H1 (cell line): Measurements from ENCODE around the gene LHPP. TPM values are rescaled to one million over a fixed set of nuclear protein-coding genes. Genes with fewer than 3 reads are reported as not detected.

Experiments used
- CTCF ChIA-PET: fragments of 300-600 bp; sonication (Branson Sonifier 250); formaldehyde crosslinking; loops from one replicate; lab custom pipeline; 2021; ENCODE audit not compliant: partially characterized antibody; lab: Charles Lee
- POLR2A ChIA-PET: fragments of 300-600 bp; sonication (Branson Sonifier 250); formaldehyde crosslinking; loops from one replicate; lab custom pipeline; 2021; ENCODE audit warnings: inconsistent platforms; ENCODE audit not compliant: partially characterized antibody; lab: Charles Lee
- DNase-seq, 2 experiments: peaks; one replicate each; pipeline versions ENCODE4 v3.0.0 to v3.0.0-alpha.2; 2010 to 2022; ENCODE audit warnings: low spot score in 2 of 2, low read depth in 1 of 2, mixed read lengths in 1 of 2
- FAIRE-seq: peaks from 2 replicates; lab custom pipeline; 2011; peaks lifted over from hg19 to GRCh38; lab: Jason Lieb, UNC
- H2AFZ ChIP-seq: 2 replicates; pipeline ENCODE4 v1.8.1; 2012; ENCODE audit warnings: low read length, inconsistent platforms
- H2AK5ac ChIP-seq: 2 replicates; pipeline ENCODE4 v1.6.1; 2013; ENCODE audit warnings: low read depth, low read length
- H2BK120ac ChIP-seq: replicated peaks from 2 replicates; pipeline ENCODE3; 2013; ENCODE audit warnings: low read depth, low read length, inconsistent platforms
- H2BK12ac ChIP-seq: 2 replicates; pipeline ENCODE4 v1.6.1; 2013; ENCODE audit warnings: low read depth, low read length
- H2BK15ac ChIP-seq: 2 replicates; pipeline ENCODE4 v1.6.1; 2013; ENCODE audit warnings: low read length
- H2BK20ac ChIP-seq: 2 replicates; pipeline ENCODE4 v1.6.1; 2013; ENCODE audit warnings: low read length
- H2BK5ac ChIP-seq: 2 replicates; pipeline ENCODE4 v1.6.1; 2013; ENCODE audit warnings: low read depth, low read length
- H3K14ac ChIP-seq: 2 replicates; pipeline ENCODE4 v1.6.1; 2013; ENCODE audit warnings: inconsistent platforms; ENCODE audit not compliant: insufficient read length
- H3K18ac ChIP-seq: 2 replicates; pipeline ENCODE4 v1.6.1; 2013; ENCODE audit warnings: low read length; ENCODE audit errors: extremely low read depth
- H3K23ac ChIP-seq: 2 replicates; pipeline ENCODE4 v1.6.1; 2013; ENCODE audit warnings: inconsistent platforms; ENCODE audit not compliant: insufficient read length
- H3K23me2 ChIP-seq: 2 replicates; pipeline ENCODE4 v1.6.1; 2013; ENCODE audit warnings: low read depth, low read length
- H3K27ac ChIP-seq: 2 replicates; pipeline ENCODE4 v1.6.1; 2011; ENCODE audit warnings: low read depth, low read length, inconsistent platforms
- H3K27me3 ChIP-seq, 4 experiments: replicated peaks in 1 of 4; 1 replicate in 1 of 4; 2 replicates in 3 of 4; pipeline versions ENCODE4 v1.6.1 to v1.8.1; 2011 to 2013; ENCODE audit warnings: low read length in 3 of 4, mild to moderate bottlenecking in 3 of 4, inconsistent platforms in 2 of 4, mixed read lengths in 2 of 4, moderate library complexity in 1 of 4; ENCODE audit not compliant: control insufficient read depth in 3 of 4, insufficient read depth in 3 of 4; ENCODE audit errors: extremely low read depth in 1 of 4
- H3K36me3 ChIP-seq, 4 experiments: 2 replicates each; pipeline versions ENCODE4 v1.6.1 to v1.8.1; 2011 to 2013; ENCODE audit warnings: mild to moderate bottlenecking in 4 of 4, low read length in 3 of 4, moderate library complexity in 2 of 4, control low read depth in 1 of 4, inconsistent platforms in 1 of 4; ENCODE audit not compliant: insufficient read depth in 4 of 4, control insufficient read depth in 2 of 4
- H3K4ac ChIP-seq: replicated peaks from 2 replicates; pipeline ENCODE3; 2013; ENCODE audit warnings: low read length, low read depth, mixed read lengths, inconsistent platforms; ENCODE audit not compliant: insufficient read length
- H3K4me1 ChIP-seq, 4 experiments: replicated peaks in 1 of 4; 1 replicate in 1 of 4; 2 replicates in 3 of 4; pipeline versions ENCODE4 v1.6.1 to v1.8.1; 2011 to 2013; ENCODE audit warnings: low read length in 3 of 4, inconsistent platforms in 2 of 4, mixed read lengths in 1 of 4; ENCODE audit not compliant: insufficient read depth in 4 of 4, control insufficient read depth in 3 of 4
- H3K4me2 ChIP-seq, 2 experiments: 2 replicates each; pipeline versions ENCODE4 v1.6.1 to v1.8.1; 2011 to 2013; ENCODE audit warnings: low read depth in 2 of 2, low read length in 2 of 2, control low read depth in 1 of 2, inconsistent platforms in 1 of 2, mild to moderate bottlenecking in 1 of 2; ENCODE audit not compliant: insufficient read depth in 1 of 2
- H3K4me3 ChIP-seq, 4 experiments: fragments of 200-600, 300-600 bp in 1 of 4; sonication (generic), shearing (Covaris generic), sonication (Bioruptor Twin) in 1 of 4; 2 replicates each; pipeline versions ENCODE4 v1.5.1 to v1.8.1; 2011 to 2016; ENCODE audit warnings: low read length in 4 of 4, low read depth in 3 of 4, control low read depth in 2 of 4, inconsistent platforms in 2 of 4, mild to moderate bottlenecking in 2 of 4, mixed read lengths in 1 of 4, moderate library complexity in 1 of 4; ENCODE audit not compliant: insufficient read depth in 2 of 4; ENCODE audit errors: extremely low read depth in 1 of 4
- H3K56ac ChIP-seq: replicated peaks from 2 replicates; pipeline ENCODE3; 2013; ENCODE audit warnings: low read depth, mild to moderate bottlenecking, mixed read lengths, low read length, inconsistent platforms; ENCODE audit not compliant: insufficient read length
- H3K79me1 ChIP-seq: 2 replicates; pipeline ENCODE4 v1.6.1; 2013; ENCODE audit warnings: low read depth, low read length, control low read depth
- H3K79me2 ChIP-seq, 2 experiments: 2 replicates each; pipeline versions ENCODE4 v1.6.1 to v1.8.1; 2012 to 2013; ENCODE audit warnings: low read length in 2 of 2, mild to moderate bottlenecking in 2 of 2, inconsistent platforms in 1 of 2; ENCODE audit not compliant: insufficient read depth in 2 of 2, control insufficient read depth in 1 of 2
- H3K9ac ChIP-seq, 4 experiments: replicated peaks in 1 of 4; 1 replicate in 1 of 4; 2 replicates in 3 of 4; pipeline versions ENCODE4 v1.6.1 to v1.8.1; 2011 to 2013; ENCODE audit warnings: low read depth in 3 of 4, low read length in 3 of 4, control low read depth in 2 of 4, mild to moderate bottlenecking in 2 of 4, moderate library complexity in 2 of 4, inconsistent platforms in 1 of 4; ENCODE audit errors: extremely low read depth in 1 of 4
- H3K9me3 ChIP-seq, 2 experiments: 2 replicates each; pipeline versions ENCODE4 v1.6.1 to v1.8.1; 2012 to 2013; ENCODE audit warnings: mild to moderate bottlenecking in 2 of 2, moderate library complexity in 2 of 2, control low read depth in 1 of 2, inconsistent platforms in 1 of 2, low read depth in 1 of 2, low read length in 1 of 2, mixed read lengths in 1 of 2; ENCODE audit not compliant: insufficient read depth in 2 of 2
- H4K20me1 ChIP-seq, 2 experiments: replicated peaks in 1 of 2; 2 replicates each; pipeline versions ENCODE3 to v1.8.1; 2011 to 2013; ENCODE audit warnings: inconsistent platforms in 2 of 2, low read length in 2 of 2, mild to moderate bottlenecking in 1 of 2; ENCODE audit not compliant: insufficient read depth in 2 of 2, control insufficient read depth in 1 of 2
- H4K5ac ChIP-seq: 2 replicates; pipeline ENCODE4 v1.6.1; 2013; ENCODE audit warnings: low read length, low read depth, mixed read lengths, inconsistent platforms; ENCODE audit not compliant: insufficient read length
- H4K8ac ChIP-seq: 2 replicates; pipeline ENCODE4 v1.8.0; 2013; ENCODE audit warnings: mild to moderate bottlenecking, moderate library complexity, low read length, inconsistent platforms; ENCODE audit not compliant: insufficient read depth; ENCODE audit errors: extremely low read depth
- H4K91ac ChIP-seq: replicated peaks from 2 replicates; pipeline ENCODE3; 2013; ENCODE audit warnings: low read length, mixed read lengths, inconsistent platforms; ENCODE audit not compliant: insufficient read length
- ASH2L ChIP-seq: fragments of 200-600, 300-600 bp; sonication (generic); IDR thresholded peaks from one replicate; pipeline ENCODE4 v1.7.1; 2017; ENCODE audit warnings: low read length
- CBX5 ChIP-seq: fragments of 300-800, 300-1000 bp; sonication (generic); IDR thresholded peaks from 2 replicates; pipeline ENCODE4 v1.7.1; 2016; ENCODE audit warnings: antibody characterized with exemption, low read length, low read depth
- GTF2F1 ChIP-seq: IDR thresholded peaks from 2 replicates; pipeline ENCODE4 v1.6.1; 2012; ENCODE audit warnings: low read depth, low read length, improper control_type of control experiment, borderline replicate concordance
- JUN ChIP-seq: IDR thresholded peaks from 2 replicates; pipeline ENCODE4 v1.6.1; 2011; ENCODE audit warnings: low read depth, mild to moderate bottlenecking, improper control_type of control experiment, low read length
- KDM1A ChIP-seq: fragments of 200-600, 300-600 bp; sonication (generic); IDR thresholded peaks from 2 replicates; pipeline ENCODE4 v1.7.1; 2016; ENCODE audit warnings: mild to moderate bottlenecking, low read length, borderline replicate concordance
- NANOG ChIP-seq: IDR thresholded peaks from 2 replicates; pipeline ENCODE4 v1.6.1; 2011; ENCODE audit warnings: low read length, low read depth, mild to moderate bottlenecking, inconsistent platforms; ENCODE audit not compliant: insufficient read depth, poor library complexity, severe bottlenecking
- POLR2A ChIP-seq, 2 experiments: IDR thresholded peaks; 1 replicate in 1 of 2; 2 replicates in 1 of 2; pipeline ENCODE4 v1.6.1; 2011; ENCODE audit warnings: low read depth in 2 of 2, low read length in 2 of 2, mild to moderate bottlenecking in 2 of 2; ENCODE audit errors: control extremely low read depth in 1 of 2
- SIN3A ChIP-seq, 2 experiments: IDR thresholded peaks in 1 of 2; conservative IDR thresholded peaks in 1 of 2; 2 replicates each; pipeline ENCODE4 v1.6.1; 2011 to 2012; ENCODE audit warnings: low read length in 2 of 2, improper control_type of control experiment in 1 of 2, low read depth in 1 of 2, mild to moderate bottlenecking in 1 of 2
- SIX5 ChIP-seq: IDR thresholded peaks from 2 replicates; pipeline ENCODE4 v1.6.1; 2011; ENCODE audit warnings: mild to moderate bottlenecking, low read depth, low read length
- SP2 ChIP-seq: IDR thresholded peaks from 2 replicates; pipeline ENCODE4 v1.6.1; 2012; ENCODE audit warnings: mild to moderate bottlenecking, low read length, inconsistent platforms
- SRF ChIP-seq: IDR thresholded peaks from 2 replicates; pipeline ENCODE4 v1.6.1; 2011; ENCODE audit warnings: mild to moderate bottlenecking, low read depth, low read length, moderate library complexity
- SUZ12 ChIP-seq: fragments of 200-600 bp; sonication (generic); IDR thresholded peaks from 2 replicates; pipeline ENCODE4 v1.6.1; 2012; ENCODE audit warnings: mild to moderate bottlenecking, inconsistent platforms, low read length, moderate library complexity, mixed read lengths
- WGBS, 2 experiments: shearing (Covaris generic) in 1 of 2; methylation state at CpG; one replicate each; pipeline versions ENCODE4 v1.1.6 to v1.1.7; 2013 to 2015; ENCODE audit warnings: low lambda C conversion rate in 2 of 2, mixed read lengths in 2 of 2, inconsistent platforms in 1 of 2, low coverage in 1 of 2, missing lambda C conversion rate in 1 of 2; ENCODE audit not compliant: insufficient replicate concordance in 2 of 2, insufficient coverage in 1 of 2, insufficient read length in 1 of 2; ENCODE audit errors: extremely low coverage in 1 of 2, missing lambda C conversion rate in 1 of 2; 5-methylcytosine and 5-hydroxymethylcytosine counted together
- polyA plus RNA-seq, 7 experiments: library from polyadenylated mRNA; depleted of rRNA in 3 of 7; stranded (reverse) in 5 of 7; unstranded in 2 of 7; fragments of >200 nt in 5 of 7; fragments of 200-250 nt in 2 of 7; gene quantifications; 1 replicate in 5 of 7; 2 replicates in 1 of 7; 4 replicates in 1 of 7; pipeline versions ENCODE4 v1.2.1 to v1.2.3, GENCODE V29; 2011 to 2013; ENCODE audit warnings: missing spikeins in 2 of 7, mixed read lengths in 2 of 7
- total RNA-seq: library from RNA; stranded (reverse); fragmentation: NEBNext Ultra II Directional; extraction: Animal tissue kit (Norgen Biotek cat#: 25700); gene quantifications from 2 replicates; pipeline ENCODE4 v1.2.1, GENCODE V29; 2021

LHPP gene
- total and polyA plus RNA-seq, 2 of the 8 experiments (the other 6 are each of a cell fraction or from before 2014, with no cell fraction given), result 26.0 to 45.0 TPM

DNA sequence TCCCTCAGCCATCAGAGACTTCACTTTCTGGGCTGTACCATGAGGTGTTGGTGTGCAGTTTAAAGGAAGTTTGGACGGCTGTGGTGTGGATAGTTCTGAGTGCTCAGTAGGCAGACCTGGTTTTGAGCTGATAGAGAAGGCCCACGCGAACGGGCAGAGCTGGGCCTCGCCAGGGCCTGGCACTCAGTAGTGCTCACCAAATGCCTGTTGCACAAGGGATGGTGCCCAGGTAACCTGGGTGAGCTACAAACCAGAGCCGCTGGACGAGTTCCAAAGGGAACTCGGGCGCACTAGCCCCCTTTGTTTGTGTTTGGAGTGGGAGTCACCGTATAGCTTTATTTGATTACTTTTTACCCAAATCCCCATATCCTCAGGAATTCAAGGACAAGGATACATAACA, 95.5 kb downstream of the LHPP start:
- Histone ChIP-seq H3K4me3 (no peak overlapping the region), H3K23me2 (0 out of 2 replicates have a peak, but pooled peaks cover 2% of the 10 kb centered on the region), H3K9ac (no peak overlapping the region), H3K4me1 (no peaks in the 10 kb centered on the region; a peak in 2 of 7 replicates), H2AK5ac (no peak overlapping the region), H2BK120ac (no peak overlapping the region), H2BK12ac (no peak overlapping the region), H2AFZ (no peak overlapping the region), H4K91ac (no peak overlapping the region), H3K27ac (no peak overlapping the region), H4K5ac (no peak overlapping the region), H3K56ac (no peak overlapping the region), H4K8ac (no peak overlapping the region)
- no peak for DNase-seq
- WGBS, 2 experiments, result 83% methylated on average over 10 of the region's 10 CpGs; no CpG with 5 or more reads in 1 of the 2 experiments
- POLR2A ChIA-PET, result interaction anchor here (1.8 kb wide), 1 partner anchor 10 kb away, joined by 5 read pairs; no protein-coding TSS in a partner anchor
- TF ChIP-seq SRF (no peak), SUZ12 (no peak), CBX5 (no peak), SP2 (no peak), ASH2L (no peak), NANOG (no peak), SIX5 (no peak), GTF2F1 (no peak), JUN (no peak), KDM1A (no peak), SIN3A (conservative IDR thresholded peaks at IDR 0.05 in 1 of 2, IDR thresholded peaks at IDR 0.05 in 1 of 2; ENCODE audit: low read depth in 1 of 2, low read length in 2 of 2) (no peak), POLR2A (IDR thresholded peaks at IDR 0.05; ENCODE audit: control extremely low read depth in 1 of 2, low read depth in 2 of 2, low read length in 2 of 2) (no peak)
- TF ChIP-seq, all 59 proteins: peak for 0
- H3K18ac ChIP-seq, result no peak overlapping the region
- no peaks in the 10 kb centered on the region for H3K79me1 ChIP-seq
- H2BK5ac ChIP-seq, result no peak overlapping the region
- H3K4me2 ChIP-seq, result no peak overlapping the region
- no peaks in the 10 kb centered on the region for H3K79me2 ChIP-seq
- H3K9me3 ChIP-seq, result no peaks in the 10 kb centered on the region
- no peak overlapping the region for H2BK15ac ChIP-seq
- no peak for FAIRE-seq
- no peak overlapping the region for H3K14ac ChIP-seq
- no peak overlapping the region for H3K23ac ChIP-seq
- CTCF ChIA-PET, result interaction anchor here (0.7 to 27.9 kb wide), 3 partner anchors 19 to 55 kb away, joined by 3 to 681 read pairs (median 4); no protein-coding TSS in a partner anchor
- no peaks in the 10 kb centered on the region for H3K36me3 ChIP-seq
- H3K4ac ChIP-seq, result no peak overlapping the region
- no peaks in the 10 kb centered on the region for H4K20me1 ChIP-seq
- no peak overlapping the region for H2BK20ac ChIP-seq
- no peaks in the 10 kb centered on the region for H3K27me3 ChIP-seq
